Measurements from ENCODE around the gene ZBTB20. TPM values are rescaled to one million over a fixed set of nuclear protein-coding genes. Genes with fewer than 3 reads are reported as not detected.

Gene ZBTB20
- polyA plus RNA-seq, 3 donors, result 1.3 to 3.2 (median 2.0) TPM

DNA sequence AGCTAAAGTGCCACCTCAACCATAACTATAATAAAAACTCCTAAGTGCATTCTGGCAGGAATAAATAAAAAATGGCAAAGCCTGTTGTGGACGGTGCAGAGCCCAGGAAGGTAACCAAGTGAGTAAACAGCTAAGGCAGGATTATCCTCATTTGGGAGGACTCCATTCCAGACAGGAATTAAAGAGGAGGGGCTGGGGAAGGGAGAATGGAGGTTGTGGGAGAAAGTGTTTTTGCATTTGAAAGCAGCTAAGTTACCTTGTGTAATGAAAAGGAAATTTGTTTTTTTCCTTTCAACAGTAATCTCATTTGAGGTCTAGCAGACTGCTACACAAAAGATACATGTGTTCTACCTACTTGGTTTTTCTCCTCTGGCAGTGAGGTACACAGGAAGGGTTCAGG is 604.7 kb downstream of the ZBTB20 start:
- Mint-ChIP-seq H3K27ac (no peak overlapping the region), H3K36me3 (no peaks in the 10 kb centered on the region), H3K9me3 (peaks cover 0 to under 1% (median 0%) of the 10 kb centered on the region in 7 donors), H3K4me1 (peaks cover 7% of the 10 kb centered on the region), H3K4me3 (no peak overlapping the region), H3K27me3 (ENCODE audit: low read depth in 3 of 3) (peaks cover 0 to 1% (median 0%) of the 10 kb centered on the region in 3 donors)
- no peaks in the 10 kb centered on the region for H3K79me2 ChIP-seq (ENCODE audit: insufficient read depth, low read length)
- H3K9ac ChIP-seq (ENCODE audit: insufficient read depth, low read length, poor library complexity, severe bottlenecking), result no peak overlapping the region
- H2AFZ ChIP-seq (ENCODE audit: insufficient read depth, low read depth, low read length, poor library complexity, severe bottlenecking), result no peak overlapping the region
- H3K4me3 ChIP-seq (replicated peaks in 1 of 3; ENCODE audit: low read depth in 2 of 3, low read length in 3 of 3), result no peak overlapping the region
- DNase-seq, result no peak
- H3K27ac ChIP-seq (ENCODE audit: low read depth in 1 of 2, low read length in 2 of 2), result no peak overlapping the region
- no peak overlapping the region for H3K4me2 ChIP-seq (replicated peaks; ENCODE audit: extremely low read depth, low read length, poor library complexity, severe bottlenecking)
- TF ChIP-seq, protein P1, sequence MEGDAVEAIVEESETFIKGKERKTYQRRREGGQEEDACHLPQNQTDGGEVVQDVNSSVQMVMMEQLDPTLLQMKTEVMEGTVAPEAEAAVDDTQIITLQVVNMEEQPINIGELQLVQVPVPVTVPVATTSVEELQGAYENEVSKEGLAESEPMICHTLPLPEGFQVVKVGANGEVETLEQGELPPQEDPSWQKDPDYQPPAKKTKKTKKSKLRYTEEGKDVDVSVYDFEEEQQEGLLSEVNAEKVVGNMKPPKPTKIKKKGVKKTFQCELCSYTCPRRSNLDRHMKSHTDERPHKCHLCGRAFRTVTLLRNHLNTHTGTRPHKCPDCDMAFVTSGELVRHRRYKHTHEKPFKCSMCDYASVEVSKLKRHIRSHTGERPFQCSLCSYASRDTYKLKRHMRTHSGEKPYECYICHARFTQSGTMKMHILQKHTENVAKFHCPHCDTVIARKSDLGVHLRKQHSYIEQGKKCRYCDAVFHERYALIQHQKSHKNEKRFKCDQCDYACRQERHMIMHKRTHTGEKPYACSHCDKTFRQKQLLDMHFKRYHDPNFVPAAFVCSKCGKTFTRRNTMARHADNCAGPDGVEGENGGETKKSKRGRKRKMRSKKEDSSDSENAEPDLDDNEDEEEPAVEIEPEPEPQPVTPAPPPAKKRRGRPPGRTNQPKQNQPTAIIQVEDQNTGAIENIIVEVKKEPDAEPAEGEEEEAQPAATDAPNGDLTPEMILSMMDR (IDR thresholded peaks at IDR 0.05), result no peak
- no peaks in the 10 kb centered on the region for H4K20me1 ChIP-seq (ENCODE audit: insufficient read depth, low read length)
- no peaks in the 10 kb centered on the region for H3K36me3 ChIP-seq (replicated peaks in 1 of 2; ENCODE audit: control insufficient read depth in 1 of 2, insufficient read depth in 2 of 2, low read length in 2 of 2)
- no peaks in the 10 kb centered on the region for H3K9me3 ChIP-seq (replicated peaks in 1 of 2; ENCODE audit: control insufficient read depth in 1 of 2, insufficient read depth in 1 of 2, low read length in 2 of 2)
- WGBS (ENCODE audit: insufficient coverage), result 83% methylated on average over 1 of the region's 1 CpG
- no peaks in the 10 kb centered on the region for H3K27me3 ChIP-seq (ENCODE audit: control insufficient read depth in 2 of 2, insufficient read depth in 2 of 2, low read length in 2 of 2)
- no peaks in the 10 kb centered on the region for H3K4me1 ChIP-seq (ENCODE audit: control insufficient read depth in 1 of 2, insufficient read depth in 2 of 2, low read length in 2 of 2)
- intact Hi-C loops (cut with micrococcal nuclease), result no loop called here

DNA sequence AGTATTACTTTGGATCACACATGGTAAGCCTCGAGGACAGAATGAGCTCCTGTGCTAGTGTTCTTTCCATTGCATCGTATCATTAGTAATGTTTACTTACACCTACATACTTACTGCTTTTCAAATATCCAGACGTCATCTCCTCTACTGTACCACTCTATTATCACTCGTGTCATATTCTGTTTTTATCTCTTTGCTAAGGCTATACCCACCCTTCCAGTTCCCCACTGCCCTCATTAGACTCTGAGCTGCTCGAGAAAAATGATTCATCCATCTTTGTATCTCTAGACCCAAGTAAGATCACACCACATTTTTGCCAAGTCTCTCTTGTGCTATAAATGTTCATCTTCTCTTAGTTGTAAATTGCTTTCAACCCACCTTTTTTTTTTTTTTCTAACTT is 607.6 kb downstream of the ZBTB20 start:
- DNase-seq, result no peak
- H3K4me3 ChIP-seq (replicated peaks in 1 of 3; ENCODE audit: low read depth in 2 of 3, low read length in 3 of 3), result no peak overlapping the region
- H3K9ac ChIP-seq (ENCODE audit: insufficient read depth, low read length, poor library complexity, severe bottlenecking), result no peak overlapping the region
- H3K27me3 Mint-ChIP-seq (ENCODE audit: low read depth in 3 of 3), result peaks cover 0 to 3% (median 3%) of the 10 kb centered on the region in 3 donors
- no peaks in the 10 kb centered on the region for H3K4me1 ChIP-seq (ENCODE audit: control insufficient read depth in 1 of 2, insufficient read depth in 2 of 2, low read length in 2 of 2)
- no peaks in the 10 kb centered on the region for H4K20me1 ChIP-seq (ENCODE audit: insufficient read depth, low read length)
- TF ChIP-seq, protein P1 (IDR thresholded peaks at IDR 0.05), result no peak
- H3K36me3 Mint-ChIP-seq, result no peaks in the 10 kb centered on the region
- no peaks in the 10 kb centered on the region for H3K27me3 ChIP-seq (ENCODE audit: control insufficient read depth in 2 of 2, insufficient read depth in 2 of 2, low read length in 2 of 2)
- no peak overlapping the region for H3K4me2 ChIP-seq (replicated peaks; ENCODE audit: extremely low read depth, low read length, poor library complexity, severe bottlenecking)
- no peaks in the 10 kb centered on the region for H3K79me2 ChIP-seq (ENCODE audit: insufficient read depth, low read length)
- intact Hi-C loops (cut with micrococcal nuclease), result no loop called here
- no peak overlapping the region for H3K27ac ChIP-seq (ENCODE audit: low read depth in 1 of 2, low read length in 2 of 2)
- no peaks in the 10 kb centered on the region for H3K9me3 ChIP-seq (replicated peaks in 1 of 2; ENCODE audit: control insufficient read depth in 1 of 2, insufficient read depth in 1 of 2, low read length in 2 of 2)
- no peak overlapping the region for H2AFZ ChIP-seq (ENCODE audit: insufficient read depth, low read depth, low read length, poor library complexity, severe bottlenecking)
- H3K4me1 Mint-ChIP-seq, result peaks cover 7% of the 10 kb centered on the region
- H3K27ac Mint-ChIP-seq, result no peak overlapping the region
- peaks cover 0 to 13% (median 9%) of the 10 kb centered on the region in 7 donors for H3K9me3 Mint-ChIP-seq
- H3K4me3 Mint-ChIP-seq, result no peak overlapping the region
- no peaks in the 10 kb centered on the region for H3K36me3 ChIP-seq (replicated peaks in 1 of 2; ENCODE audit: control insufficient read depth in 1 of 2, insufficient read depth in 2 of 2, low read length in 2 of 2)
- WGBS (ENCODE audit: insufficient coverage), result 96% methylated on average over 5 of the region's 5 CpGs

Measured in CD14-positive monocyte (primary cell).